ENCODE results near the gene MAN1C1. TPM values are rescaled to one million over a fixed set of nuclear protein-coding genes. Genes with fewer than 3 reads are reported as not detected.
A peak's percentile ranks its signal among the peaks of the same experiment; 100 is the strongest.

Gene MAN1C1
- total RNA-seq, 2 donors from 2014 or later: 4.4 to 10.9 TPM

- Histone ChIP-seq H3K4me3 (no peak overlapping the region), H3K4me1 (peaks cover 18% of the 10 kb centered on the region), H3K27me3 (no peaks in the 10 kb centered on the region), H3K36me3 (replicated peaks in 1 of 2; ENCODE audit: insufficient read depth in 1 of 2, low read depth in 2 of 2) (no peaks in the 10 kb centered on the region), H3K9me3 (no peaks in the 10 kb centered on the region), H3K27ac (no peak overlapping the region)
- DNase-seq: no peak
- WGBS, 2 donors: 85 to 89% methylated on average over 10 of the region's 11 CpGs
- ATAC-seq: no peak
- intact Hi-C loops (cut with DNase I): no loop called here
- TF ChIP-seq POLR2A (IDR thresholded peaks at IDR 0.05) (no peak), CTCF (IDR thresholded peaks at IDR 0.05) (no peak)
Observed at GRCh38 chr1:25685211-25685750, 68.7 kb downstream of the MAN1C1 start.

GRCh38 chr1:25685938-25686665, 69.5 kb downstream of the MAN1C1 start:
- Histone ChIP-seq H3K9me3 (no peaks in the 10 kb centered on the region), H3K27ac (no peak overlapping the region), H3K27me3 (no peaks in the 10 kb centered on the region), H3K36me3 (replicated peaks in 1 of 2; ENCODE audit: insufficient read depth in 1 of 2, low read depth in 2 of 2) (no peaks in the 10 kb centered on the region), H3K4me3 (no peak overlapping the region), H3K4me1 (peaks cover 18% of the 10 kb centered on the region)
- intact Hi-C loops (cut with DNase I): no loop called here
- no peak for TF ChIP-seq CTCF (IDR thresholded peaks at IDR 0.05)
- TF ChIP-seq POLR2A (IDR thresholded peaks at IDR 0.05): no peak
- ATAC-seq (no peak), DNase-seq (no peak)
- 89% methylated on average over 19 of the region's 19 CpGs for WGBS, 2 donors

GRCh38 chr1:25687221-25688017, 70.8 kb downstream of the MAN1C1 start:
- intact Hi-C loops (cut with DNase I): no loop called here
- 81 to 91% methylated on average over 6 of the region's 6 CpGs for WGBS, 2 donors

GRCh38 chr1:25688390-25689119, 72.0 kb downstream of the MAN1C1 start:
- WGBS, 2 donors: 58 to 74% methylated on average over 6 to 9 of the region's 9 CpGs
- DNase-seq (peak in 2 of 4 donors; percentile 21 to 44), ATAC-seq (peak; percentile 47)

More at GRCh38 chr1:25687221-25688017, 70.8 kb downstream of the MAN1C1 start:
- no peaks in the 10 kb centered on the region for H3K9me3 ChIP-seq
- H3K27me3 ChIP-seq: no peaks in the 10 kb centered on the region
- no peak overlapping the region for H3K4me3 ChIP-seq
- DNase-seq: no peak
- ATAC-seq: no peak
- TF ChIP-seq POLR2A (IDR thresholded peaks at IDR 0.05) (no peak), CTCF (IDR thresholded peaks at IDR 0.05) (no peak)
- H3K27ac ChIP-seq: no peak overlapping the region
- H3K4me1 ChIP-seq: peaks cover 18% of the 10 kb centered on the region
- H3K36me3 ChIP-seq (replicated peaks in 1 of 2; ENCODE audit: insufficient read depth in 1 of 2, low read depth in 2 of 2): no peaks in the 10 kb centered on the region

More at GRCh38 chr1:25688390-25689119, 72.0 kb downstream of the MAN1C1 start:
- Histone ChIP-seq H3K4me1 (peaks cover 16% of the 10 kb centered on the region), H3K27me3 (no peaks in the 10 kb centered on the region), H3K4me3 (no peak overlapping the region), H3K27ac (peak overlapping the region in 2 of 4 donors; percentile 10 to 19), H3K36me3 (replicated peaks in 1 of 2; ENCODE audit: insufficient read depth in 1 of 2, low read depth in 2 of 2) (no peaks in the 10 kb centered on the region), H3K9me3 (no peaks in the 10 kb centered on the region)
- no peak for TF ChIP-seq CTCF (IDR thresholded peaks at IDR 0.05)
- no peak for TF ChIP-seq POLR2A (IDR thresholded peaks at IDR 0.05)
- intact Hi-C loops (cut with DNase I): no loop called here

All from body of pancreas (tissue), 4 donors.